GM12865 (cell line): ENCODE data around the gene GPNMB.

ENCODE experiments used
- DNase-seq: peaks from one replicate; pipeline ENCODE4 v3.0.0; 2010; ENCODE audit warnings: low read depth
- H3K4me3 ChIP-seq: 2 replicates; pipeline ENCODE4 v1.5.1; 2011; ENCODE audit warnings: mild to moderate bottlenecking, low read depth, low read length, control low read depth
- TF ChIP-seq, protein P1 (sequence below): IDR thresholded peaks from 2 replicates; pipeline ENCODE4 v1.5.1; 2011; ENCODE audit warnings: low read length, control low read depth, low read depth, inconsistent platforms; ENCODE audit not compliant: insufficient read depth; ENCODE audit errors: missing control alignments

GPNMB gene

DNA sequence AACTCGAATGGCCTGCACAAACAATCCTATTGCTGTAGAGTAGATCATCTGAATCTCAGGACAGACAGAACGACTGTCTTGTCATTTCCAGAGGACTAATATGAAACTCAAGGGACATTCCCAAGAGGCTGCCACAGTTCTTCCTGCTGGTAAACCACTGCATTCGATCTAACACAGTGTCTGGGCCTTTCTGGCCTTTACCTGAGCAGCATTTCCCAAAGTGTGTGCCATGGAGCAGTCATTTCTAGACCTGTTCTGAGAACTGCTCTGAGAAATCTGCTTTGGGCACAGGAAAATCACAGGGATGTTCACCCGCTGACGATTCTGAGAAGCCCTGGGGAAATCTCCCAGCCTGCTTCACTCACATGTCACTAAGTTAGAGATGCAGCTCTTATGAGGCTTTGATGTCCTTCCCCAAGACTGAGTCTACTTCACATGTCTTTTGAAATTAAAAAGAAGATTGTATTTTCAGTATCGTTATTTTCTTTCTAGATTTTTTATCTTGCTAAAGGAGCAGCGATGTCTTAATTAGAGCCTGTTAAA lies 18.4 kb downstream of the GPNMB start:
- TF ChIP-seq, protein P1, sequence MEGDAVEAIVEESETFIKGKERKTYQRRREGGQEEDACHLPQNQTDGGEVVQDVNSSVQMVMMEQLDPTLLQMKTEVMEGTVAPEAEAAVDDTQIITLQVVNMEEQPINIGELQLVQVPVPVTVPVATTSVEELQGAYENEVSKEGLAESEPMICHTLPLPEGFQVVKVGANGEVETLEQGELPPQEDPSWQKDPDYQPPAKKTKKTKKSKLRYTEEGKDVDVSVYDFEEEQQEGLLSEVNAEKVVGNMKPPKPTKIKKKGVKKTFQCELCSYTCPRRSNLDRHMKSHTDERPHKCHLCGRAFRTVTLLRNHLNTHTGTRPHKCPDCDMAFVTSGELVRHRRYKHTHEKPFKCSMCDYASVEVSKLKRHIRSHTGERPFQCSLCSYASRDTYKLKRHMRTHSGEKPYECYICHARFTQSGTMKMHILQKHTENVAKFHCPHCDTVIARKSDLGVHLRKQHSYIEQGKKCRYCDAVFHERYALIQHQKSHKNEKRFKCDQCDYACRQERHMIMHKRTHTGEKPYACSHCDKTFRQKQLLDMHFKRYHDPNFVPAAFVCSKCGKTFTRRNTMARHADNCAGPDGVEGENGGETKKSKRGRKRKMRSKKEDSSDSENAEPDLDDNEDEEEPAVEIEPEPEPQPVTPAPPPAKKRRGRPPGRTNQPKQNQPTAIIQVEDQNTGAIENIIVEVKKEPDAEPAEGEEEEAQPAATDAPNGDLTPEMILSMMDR, result no peak
- no peak overlapping the region for H3K4me3 ChIP-seq
- DNase-seq, result peak; percentile 80

DNA sequence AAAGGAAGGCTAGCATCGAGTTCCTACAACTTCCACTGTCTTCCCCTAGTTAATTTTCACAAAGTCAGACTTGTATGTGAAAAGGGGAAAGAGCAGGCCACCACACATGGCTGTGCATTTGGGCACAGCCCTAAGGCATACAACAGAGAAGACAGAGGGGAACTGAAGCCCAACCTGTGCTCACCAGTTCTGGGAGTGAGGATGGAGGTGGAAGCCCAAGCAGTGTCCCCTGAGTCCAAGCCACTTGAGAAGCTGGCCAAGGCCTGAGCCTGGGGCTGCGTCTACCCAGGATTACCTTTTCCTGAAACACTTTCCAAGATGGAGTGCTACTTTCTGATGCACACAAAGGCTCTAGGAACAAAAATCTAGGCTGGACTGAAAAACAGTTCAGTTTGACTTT lies 20.3 kb downstream of the GPNMB start:
- DNase-seq, result no peak
- TF ChIP-seq, protein P1, result no peak
- H3K4me3 ChIP-seq, result no peak overlapping the region

DNA sequence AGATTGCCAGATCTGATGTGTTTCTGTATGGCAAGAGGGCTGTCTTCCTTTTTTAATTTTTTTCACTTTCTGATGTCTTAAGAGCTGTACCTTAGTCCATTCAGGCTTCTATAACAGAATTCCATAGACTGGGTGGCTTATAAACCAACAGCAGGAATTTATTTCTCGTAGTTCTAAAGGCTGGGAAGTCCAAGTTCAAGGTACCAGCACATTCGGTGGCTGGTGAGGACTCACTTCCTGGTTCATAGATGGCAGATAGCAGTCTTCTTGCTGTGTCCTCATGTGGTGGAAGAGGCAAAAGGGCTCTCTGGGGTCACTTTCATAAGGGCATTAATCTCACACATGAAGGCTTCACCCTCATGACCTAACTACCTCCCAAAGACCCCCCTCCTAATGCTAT lies 20.8 kb downstream of the GPNMB start:
- TF ChIP-seq, protein P1, result no peak
- no peak overlapping the region for H3K4me3 ChIP-seq
- no peak for DNase-seq

DNA sequence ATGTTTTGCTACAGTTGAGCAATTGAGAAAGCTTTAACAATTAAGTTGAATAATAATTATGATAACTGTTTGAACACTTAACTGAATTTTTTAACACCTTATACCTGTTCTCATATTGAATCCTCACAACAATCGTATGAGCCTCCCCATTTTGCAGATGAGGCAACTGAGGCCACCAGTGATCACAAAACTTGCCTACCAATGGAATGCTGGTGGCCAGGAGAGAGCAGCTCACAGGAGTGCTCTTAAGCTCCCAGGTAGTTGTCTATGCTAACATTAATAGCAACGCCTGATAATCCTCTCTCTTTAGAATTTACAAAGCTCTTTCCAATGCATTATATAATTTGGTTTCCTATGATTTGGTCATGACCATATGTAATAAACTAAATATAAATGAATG lies 21.6 kb downstream of the GPNMB start:
- DNase-seq, result no peak
- TF ChIP-seq, protein P1, result no peak
- no peak overlapping the region for H3K4me3 ChIP-seq

GRCh38 chr7:23268746-23269145 lies 22.2 kb downstream of the GPNMB start:
- no peak for DNase-seq
- TF ChIP-seq, protein P1, result no peak
- no peak overlapping the region for H3K4me3 ChIP-seq

DNA sequence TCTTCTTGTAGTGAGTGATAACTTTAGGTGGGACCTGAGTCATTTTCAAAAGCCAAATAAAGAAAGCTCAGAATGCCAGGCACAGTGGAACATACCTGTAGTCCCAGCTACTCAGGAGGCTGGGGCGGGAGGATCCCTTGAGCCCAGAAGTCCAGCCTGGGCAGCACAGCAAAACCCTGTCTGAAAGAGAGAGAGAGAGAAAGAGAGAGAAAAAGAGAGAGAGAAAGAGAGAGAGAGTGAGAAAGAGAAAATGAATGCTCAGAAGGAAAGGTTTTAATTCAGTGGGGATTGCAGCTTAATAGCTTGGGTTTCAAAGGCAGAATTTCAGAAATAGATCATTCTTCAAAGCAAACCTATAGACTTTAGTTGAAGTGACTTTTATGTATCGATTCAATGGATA lies 25.7 kb downstream of the GPNMB start:
- TF ChIP-seq, protein P1, result no peak
- DNase-seq, result no peak
- H3K4me3 ChIP-seq, result no peak overlapping the region

GRCh38 chr7:23273141-23273599 lies 26.6 kb downstream of the GPNMB start:
- peak; percentile 97 for DNase-seq
- TF ChIP-seq, protein P1, result peak; percentile 93
- peak overlapping the region; percentile 64 for H3K4me3 ChIP-seq
